Neural cell (in vitro differentiated cells): ENCODE measurements around the gene ZFP69B.

Experiments used
- EP300 ChIP-seq: fragments of 450-650 bp; conservative IDR thresholded peaks from 2 replicates; pipeline ENCODE4 v1.6.1; 2014; ENCODE audit warnings: antibody characterized with exemption, mild to moderate bottlenecking, moderate library complexity; ENCODE audit not compliant: poor library complexity, severe bottlenecking
- EZH2 ChIP-seq: fragments of 200-600, 300-800 bp; shearing (Covaris generic), sonication (generic); IDR thresholded peaks from 2 replicates; pipeline ENCODE4 v1.6.1; 2014; ENCODE audit warnings: antibody characterized with exemption, low read length, borderline replicate concordance, mild to moderate bottlenecking; ENCODE audit not compliant: insufficient read depth, poor library complexity, severe bottlenecking
- POLR2AphosphoS5 ChIP-seq: IDR thresholded peaks from 2 replicates; pipeline ENCODE4 v1.6.1; 2012
- SMC3 ChIP-seq: fragments of 450-650 bp; conservative IDR thresholded peaks from 2 replicates; pipeline ENCODE4 v1.6.1; 2014; ENCODE audit warnings: antibody characterized with exemption, mild to moderate bottlenecking, moderate library complexity; ENCODE audit not compliant: poor library complexity
- TAF1 ChIP-seq: IDR thresholded peaks from 2 replicates; pipeline ENCODE4 v1.6.1; 2012; ENCODE audit warnings: low read depth
- TF ChIP-seq, protein P1 (sequence below): fragments of 450-650 bp; IDR thresholded peaks from 2 replicates; pipeline ENCODE4 v1.5.1; 2014; ENCODE audit warnings: antibody characterized with exemption, mild to moderate bottlenecking, moderate library complexity; ENCODE audit not compliant: poor library complexity, severe bottlenecking
- TF ChIP-seq, protein P2 (sequence below): IDR thresholded peaks from 2 replicates; pipeline ENCODE4 v1.6.1; 2012; ENCODE audit warnings: borderline replicate concordance

DNA sequence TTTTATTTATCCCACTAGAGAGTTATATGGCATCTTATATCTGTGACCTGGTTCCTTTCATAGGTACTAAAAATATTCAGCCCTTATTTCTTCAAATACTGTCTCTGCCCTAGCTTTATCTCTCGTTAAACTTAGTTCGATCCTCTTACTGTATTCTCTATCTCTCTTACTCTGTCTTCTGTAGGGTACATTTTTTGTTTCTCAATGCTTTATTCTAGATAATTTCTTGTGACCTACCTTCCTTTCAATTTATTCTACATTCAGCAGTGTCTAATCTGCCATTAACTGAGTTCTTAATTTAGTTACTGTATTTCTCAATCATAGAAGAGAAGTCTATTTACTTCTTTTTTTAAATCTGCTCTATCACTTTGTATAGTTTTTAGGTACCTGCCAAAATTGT, 25.0 kb downstream of the ZFP69B start:
- TF ChIP-seq, protein P1, sequence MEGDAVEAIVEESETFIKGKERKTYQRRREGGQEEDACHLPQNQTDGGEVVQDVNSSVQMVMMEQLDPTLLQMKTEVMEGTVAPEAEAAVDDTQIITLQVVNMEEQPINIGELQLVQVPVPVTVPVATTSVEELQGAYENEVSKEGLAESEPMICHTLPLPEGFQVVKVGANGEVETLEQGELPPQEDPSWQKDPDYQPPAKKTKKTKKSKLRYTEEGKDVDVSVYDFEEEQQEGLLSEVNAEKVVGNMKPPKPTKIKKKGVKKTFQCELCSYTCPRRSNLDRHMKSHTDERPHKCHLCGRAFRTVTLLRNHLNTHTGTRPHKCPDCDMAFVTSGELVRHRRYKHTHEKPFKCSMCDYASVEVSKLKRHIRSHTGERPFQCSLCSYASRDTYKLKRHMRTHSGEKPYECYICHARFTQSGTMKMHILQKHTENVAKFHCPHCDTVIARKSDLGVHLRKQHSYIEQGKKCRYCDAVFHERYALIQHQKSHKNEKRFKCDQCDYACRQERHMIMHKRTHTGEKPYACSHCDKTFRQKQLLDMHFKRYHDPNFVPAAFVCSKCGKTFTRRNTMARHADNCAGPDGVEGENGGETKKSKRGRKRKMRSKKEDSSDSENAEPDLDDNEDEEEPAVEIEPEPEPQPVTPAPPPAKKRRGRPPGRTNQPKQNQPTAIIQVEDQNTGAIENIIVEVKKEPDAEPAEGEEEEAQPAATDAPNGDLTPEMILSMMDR: no peak
- TF ChIP-seq, protein P2, sequence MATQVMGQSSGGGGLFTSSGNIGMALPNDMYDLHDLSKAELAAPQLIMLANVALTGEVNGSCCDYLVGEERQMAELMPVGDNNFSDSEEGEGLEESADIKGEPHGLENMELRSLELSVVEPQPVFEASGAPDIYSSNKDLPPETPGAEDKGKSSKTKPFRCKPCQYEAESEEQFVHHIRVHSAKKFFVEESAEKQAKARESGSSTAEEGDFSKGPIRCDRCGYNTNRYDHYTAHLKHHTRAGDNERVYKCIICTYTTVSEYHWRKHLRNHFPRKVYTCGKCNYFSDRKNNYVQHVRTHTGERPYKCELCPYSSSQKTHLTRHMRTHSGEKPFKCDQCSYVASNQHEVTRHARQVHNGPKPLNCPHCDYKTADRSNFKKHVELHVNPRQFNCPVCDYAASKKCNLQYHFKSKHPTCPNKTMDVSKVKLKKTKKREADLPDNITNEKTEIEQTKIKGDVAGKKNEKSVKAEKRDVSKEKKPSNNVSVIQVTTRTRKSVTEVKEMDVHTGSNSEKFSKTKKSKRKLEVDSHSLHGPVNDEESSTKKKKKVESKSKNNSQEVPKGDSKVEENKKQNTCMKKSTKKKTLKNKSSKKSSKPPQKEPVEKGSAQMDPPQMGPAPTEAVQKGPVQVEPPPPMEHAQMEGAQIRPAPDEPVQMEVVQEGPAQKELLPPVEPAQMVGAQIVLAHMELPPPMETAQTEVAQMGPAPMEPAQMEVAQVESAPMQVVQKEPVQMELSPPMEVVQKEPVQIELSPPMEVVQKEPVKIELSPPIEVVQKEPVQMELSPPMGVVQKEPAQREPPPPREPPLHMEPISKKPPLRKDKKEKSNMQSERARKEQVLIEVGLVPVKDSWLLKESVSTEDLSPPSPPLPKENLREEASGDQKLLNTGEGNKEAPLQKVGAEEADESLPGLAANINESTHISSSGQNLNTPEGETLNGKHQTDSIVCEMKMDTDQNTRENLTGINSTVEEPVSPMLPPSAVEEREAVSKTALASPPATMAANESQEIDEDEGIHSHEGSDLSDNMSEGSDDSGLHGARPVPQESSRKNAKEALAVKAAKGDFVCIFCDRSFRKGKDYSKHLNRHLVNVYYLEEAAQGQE: no peak
- no peak for TF ChIP-seq EP300
- TF ChIP-seq POLR2AphosphoS5: no peak
- no peak for TF ChIP-seq SMC3
- TF ChIP-seq TAF1: no peak
- TF ChIP-seq EZH2: no peak
